Tongue (tissue), 3 donors: Measurements from ENCODE around the gene SPAG4. TPM values are rescaled to one million over a fixed set of nuclear protein-coding genes. Genes with fewer than 3 reads are reported as not detected.

Source experiments
- DNase-seq: peaks from one replicate; pipeline ENCODE4 v3.0.0-alpha.2; 2015
- small RNA-seq: library from RNA; depleted of rRNA; stranded (forward); fragments of <200 nt; gene quantifications from one replicate; pipeline ENCODE3, GENCODE V24; 2014; ENCODE audit warnings: low replicate concordance
- total RNA-seq: library from RNA; depleted of rRNA; stranded (reverse); fragments of >200 nt; gene quantifications from one replicate; pipeline ENCODE4 v1.2.3, GENCODE V29; 2014

The SPAG4 gene
- total RNA-seq, 1 donor from 2014 or later, result not detected

DNA sequence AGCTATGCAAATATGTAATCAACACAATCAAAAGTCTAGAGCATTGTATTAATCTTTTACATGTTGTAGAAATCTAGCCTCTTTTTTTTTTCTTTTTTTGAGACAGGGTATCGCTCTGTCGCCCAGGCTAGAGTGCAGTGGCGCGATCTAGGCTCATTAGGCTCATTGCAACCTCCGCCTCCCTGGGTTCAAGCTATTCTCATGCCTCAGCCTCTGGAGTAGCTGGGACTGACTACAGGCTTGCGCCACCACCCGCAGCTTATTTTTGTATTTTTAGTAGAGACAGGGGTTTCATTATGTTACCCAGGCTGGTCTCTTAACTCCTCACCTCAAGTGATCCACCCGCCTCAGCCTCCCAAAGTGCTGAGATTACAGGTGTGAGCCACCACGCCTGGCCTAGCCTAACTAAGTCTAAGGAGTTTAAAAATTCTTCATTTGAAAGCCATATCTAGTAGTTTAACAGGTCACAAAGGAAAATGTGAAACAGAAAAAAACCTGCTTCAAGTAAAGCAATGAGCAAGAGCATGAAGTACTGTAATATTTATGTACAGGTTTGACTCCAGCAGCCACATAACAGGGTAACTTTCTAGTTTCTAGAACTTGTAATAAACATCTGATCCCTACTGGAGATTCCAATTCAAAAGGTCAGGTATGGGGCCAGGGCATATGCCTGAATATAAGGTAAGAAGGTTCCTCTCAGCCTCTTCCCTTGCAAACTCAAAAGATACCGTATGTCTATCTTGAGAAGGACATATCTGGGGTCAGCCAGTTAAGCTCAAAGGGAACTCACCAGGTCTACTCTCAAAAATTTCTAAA, 44.7 kb downstream of the SPAG4 start:
- no peak for DNase-seq

DNA sequence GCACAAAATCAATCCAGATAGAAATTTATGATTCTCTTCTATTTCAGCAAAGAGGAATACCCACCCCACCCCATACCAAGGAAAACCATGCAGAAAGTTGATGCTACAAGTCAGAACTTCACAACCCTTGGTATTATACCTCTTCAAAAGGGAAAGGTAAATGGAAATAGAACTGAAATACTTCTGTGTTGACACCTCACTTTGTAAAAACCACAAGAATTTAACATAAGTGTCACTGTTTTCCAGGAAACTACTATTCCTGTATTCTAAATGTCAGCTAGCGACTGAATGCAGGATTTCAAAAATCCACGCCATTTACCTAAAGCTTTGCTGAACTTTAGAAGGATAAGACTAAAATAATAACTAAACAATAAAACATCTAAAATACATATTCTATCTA, 45.4 kb downstream of the SPAG4 start:
- no peak for DNase-seq

- no peak for DNase-seq
These were observed 46.3 kb downstream of the SPAG4 start for GRCh38 chr20:35661908-35662307.

GRCh38 chr20:35662551-35662950, 46.9 kb downstream of the SPAG4 start:
- no peak for DNase-seq

- DNase-seq, result peak; percentile 67
These were observed 48.2 kb downstream of the SPAG4 start for GRCh38 chr20:35663516-35664465.

DNA sequence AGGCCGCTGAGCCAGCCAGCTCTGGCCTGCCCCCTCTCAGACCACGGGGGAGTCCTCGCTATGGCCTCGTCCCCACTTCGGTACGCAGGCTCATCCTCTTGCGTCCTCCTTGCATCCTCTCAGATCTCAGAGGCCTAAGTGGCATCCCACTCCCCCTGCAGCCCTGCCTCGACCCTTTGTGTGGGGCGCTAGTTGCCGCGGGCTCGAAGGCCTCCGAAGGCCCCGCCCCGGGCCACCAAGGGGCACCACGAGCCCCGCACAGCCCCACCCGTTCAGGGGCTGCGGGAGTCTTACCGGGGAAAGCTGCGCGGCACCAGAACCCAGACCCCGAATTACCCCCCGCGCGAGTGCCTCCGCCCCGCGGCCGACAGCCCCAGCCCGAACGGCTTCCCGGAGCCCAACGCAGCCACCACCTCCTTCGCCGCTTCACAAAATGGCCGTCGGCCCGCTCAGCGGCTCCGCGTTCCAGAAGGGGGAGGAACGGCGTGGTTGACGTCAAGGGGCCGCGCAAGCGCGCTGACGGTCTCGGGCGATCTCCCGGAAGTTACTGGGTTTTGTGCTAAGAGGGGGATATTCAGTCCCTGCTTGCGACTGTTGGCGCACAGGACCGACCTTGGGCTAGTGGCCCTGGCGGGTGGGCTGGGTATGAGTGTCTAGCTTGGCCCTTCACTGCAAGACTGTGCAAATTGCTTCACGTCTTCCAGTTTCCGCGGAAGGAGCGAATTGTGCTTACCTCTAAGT, 49.0 kb downstream of the SPAG4 start, which contains the start of the genes CPNE1 and RBM12:
TSS of gene CPNE1 (minus strand) at position 435 of the 741 bp plus-strand sequence. CDS start 31,977 bp downstream, outside the sequence.
TSS of gene RBM12 (minus strand) at position 435 of the 741 bp plus-strand sequence. CDS start 9,578 bp downstream, outside the sequence.
- peak; percentile 97 for DNase-seq

GRCh38 chr20:35665949-35666288, 50.3 kb downstream of the SPAG4 start:
- DNase-seq, result no peak

DNA sequence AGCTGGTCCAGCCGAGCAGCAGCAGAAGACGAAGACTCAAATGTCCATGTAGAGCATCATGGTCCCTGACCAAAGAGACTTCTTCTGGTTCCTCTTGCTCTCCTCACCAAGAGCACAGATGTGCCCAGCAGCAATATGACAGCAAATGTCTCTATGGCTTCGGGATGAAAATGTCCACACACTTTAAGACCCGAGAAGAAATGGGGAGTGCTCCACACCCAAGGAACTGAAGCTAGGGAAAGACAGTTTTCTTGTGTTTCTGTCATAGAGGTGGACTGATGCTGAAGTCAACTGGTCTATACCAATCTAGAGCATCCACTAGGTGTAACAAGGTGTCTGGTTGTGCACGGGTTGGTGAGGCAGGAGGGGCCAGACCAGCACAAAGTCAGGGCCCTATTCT, 53.6 kb downstream of the SPAG4 start:
- no peak for DNase-seq

DNA sequence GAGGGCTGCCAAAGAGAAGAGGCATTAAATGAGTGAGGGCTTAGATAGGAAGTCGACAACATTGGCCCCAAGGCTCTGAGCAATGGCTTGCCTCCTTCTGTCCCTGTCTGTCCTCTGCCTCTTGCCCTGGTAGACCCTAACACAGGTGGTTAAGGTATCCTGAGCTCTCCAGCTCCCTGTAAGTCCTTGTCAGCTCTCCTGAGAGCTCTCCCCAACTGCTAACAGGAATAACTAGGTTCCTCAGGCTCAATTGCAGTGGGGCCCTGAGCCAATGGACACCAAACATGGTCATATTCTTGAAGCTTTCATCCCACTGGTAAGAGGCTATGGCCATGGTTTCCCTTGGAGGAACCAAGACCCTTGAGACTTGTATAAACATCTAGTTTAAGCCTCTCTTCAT, 54.1 kb downstream of the SPAG4 start:
- no peak for DNase-seq

Small RNAs within 50 kb of the gene (small RNA-seq; reads per million reads assigned to genes)
- gene RNU6-759P, result not detected
- gene RPL37P1, result not detected

Other genes with a start within 250 kb of the SPAG4 start
- gene UQCC1, start 203.9 kb upstream of the SPAG4 start, total RNA-seq, result 58.6 TPM
- 0.92 TPM for gene GDF5, start 177.6 kb upstream of the SPAG4 start, total RNA-seq
- gene CEP250, start 160.2 kb upstream of the SPAG4 start, total RNA-seq, result 37.1 TPM
- not detected for gene C20orf173, start 86.2 kb upstream of the SPAG4 start, total RNA-seq
- gene ERGIC3, start 73.8 kb upstream of the SPAG4 start, total RNA-seq, result 202 TPM
- 91.0 TPM for gene CPNE1, start 49.1 kb downstream of the SPAG4 start, total RNA-seq
- gene RBM12, start 49.1 kb downstream of the SPAG4 start, total RNA-seq, result 52.1 TPM
- gene NFS1, start 83.5 kb downstream of the SPAG4 start, total RNA-seq, result 33.3 TPM
- gene ROMO1, start 83.6 kb downstream of the SPAG4 start, total RNA-seq, result 96.8 TPM
- 426 TPM for gene RBM39, start 126.4 kb downstream of the SPAG4 start, total RNA-seq
- gene PHF20, start 156.2 kb downstream of the SPAG4 start, total RNA-seq, result 46.2 TPM